Colonic mucosa (tissue), 4 donors: ENCODE measurements around the gene CLASP2. TPM values are rescaled to one million over a fixed set of nuclear protein-coding genes. Genes with fewer than 3 reads are reported as not detected.

ENCODE experiments used
- DNase-seq: peaks from one replicate; pipeline ENCODE4 v3.0.0-alpha.2; 2020
- H3K27ac ChIP-seq: fragments of 200-600 bp; one replicate; pipeline ENCODE4 v1.8.0; 2021
- H3K27me3 ChIP-seq: fragments of 200-600 bp; one replicate; pipeline ENCODE4 v1.8.0; 2021
- H3K36me3 ChIP-seq: fragments of 200-600 bp; one replicate; pipeline ENCODE4 v1.8.0; 2021
- H3K4me1 ChIP-seq: fragments of 200-600 bp; one replicate; pipeline ENCODE4 v1.8.0; 2021; ENCODE audit warnings: mild to moderate bottlenecking
- H3K4me3 ChIP-seq: fragments of 200-600 bp; one replicate; pipeline ENCODE4 v1.8.0; 2021
- H3K9ac ChIP-seq, 2 donors: one replicate each; pipeline ENCODE4 v1.7.0; 2013; ENCODE audit warnings: control low read depth in 2 of 2, low read depth in 2 of 2, low read length in 2 of 2
- H3K9me3 ChIP-seq: fragments of 200-600 bp; one replicate; pipeline ENCODE4 v1.8.0; 2021
- CTCF ChIP-seq: fragments of 200-600 bp; IDR thresholded peaks from one replicate; pipeline ENCODE4 v1.8.0; 2022; ENCODE audit warnings: antibody characterized with exemption, mild to moderate bottlenecking
- intact Hi-C: fragments of 100-400 bp; cut with DNase I; formaldehyde crosslinking; loops from one replicate; pipeline ENCODE4 v1.14.1; 2022
- total RNA-seq, 2 donors: library from RNA; stranded (reverse); fragmentation: NEBNext Ultra II Directional in 1 of 2; extraction: Animal tissue kit (Norgen Biotek cat#: 25700) in 1 of 2; gene quantifications; one replicate each; pipeline ENCODE4 v1.2.1, GENCODE V29; 2021
- donor health status: healthy.
- donor health status: DM: no; HTN: no; CAD: no.
- donor health status: DM: no; HTN: no; CAD: no.

Gene CLASP2
- total RNA-seq, 2 donors from 2014 or later = 37.4 to 40.9 TPM

DNA sequence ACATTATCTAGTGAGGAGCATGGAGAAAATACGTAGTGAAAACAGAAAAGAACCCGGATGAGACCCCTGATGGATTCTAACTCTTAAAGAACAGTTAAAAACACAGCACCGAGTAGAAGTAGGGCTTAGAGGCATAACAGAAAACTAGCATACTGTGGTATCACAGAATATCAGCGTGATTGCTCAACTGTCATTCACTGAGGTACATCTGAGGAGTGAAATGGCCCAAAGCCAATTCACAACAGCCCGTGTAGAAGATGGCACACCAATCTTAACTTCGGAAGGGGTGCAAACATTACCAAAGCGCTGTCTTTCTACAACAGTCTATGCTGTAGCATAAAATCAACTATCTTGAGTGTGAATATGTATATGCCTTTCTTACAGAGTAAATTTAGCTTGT lies 1.8 kb downstream of the CLASP2 start:
- Histone ChIP-seq H3K4me3 (no peak overlapping the region), H3K36me3 (no peaks in the 10 kb centered on the region), H3K4me1 (no peaks in the 10 kb centered on the region), H3K9me3 (no peaks in the 10 kb centered on the region), H3K9ac (no peak overlapping the region), H3K27ac (no peak overlapping the region), H3K27me3 (no peaks in the 10 kb centered on the region)
- no peak for DNase-seq
- no peak for TF ChIP-seq CTCF
- intact Hi-C loops = loop anchor here (2.0 kb wide), 1 partner anchor 79 kb away; no protein-coding TSS in a partner anchor

- no peak overlapping the region for H3K27ac ChIP-seq
- TF ChIP-seq CTCF = no peak
- H3K27me3 ChIP-seq = no peaks in the 10 kb centered on the region
- no peak overlapping the region for H3K9ac ChIP-seq
- no peak for DNase-seq
- intact Hi-C loops = no loop called here
- H3K36me3 ChIP-seq = no peaks in the 10 kb centered on the region
- H3K4me3 ChIP-seq = no peak overlapping the region
- H3K9me3 ChIP-seq = no peaks in the 10 kb centered on the region
- H3K4me1 ChIP-seq = no peaks in the 10 kb centered on the region
Observed at GRCh38 chr3:33711100-33711499, 7.0 kb downstream of the CLASP2 start.

DNA sequence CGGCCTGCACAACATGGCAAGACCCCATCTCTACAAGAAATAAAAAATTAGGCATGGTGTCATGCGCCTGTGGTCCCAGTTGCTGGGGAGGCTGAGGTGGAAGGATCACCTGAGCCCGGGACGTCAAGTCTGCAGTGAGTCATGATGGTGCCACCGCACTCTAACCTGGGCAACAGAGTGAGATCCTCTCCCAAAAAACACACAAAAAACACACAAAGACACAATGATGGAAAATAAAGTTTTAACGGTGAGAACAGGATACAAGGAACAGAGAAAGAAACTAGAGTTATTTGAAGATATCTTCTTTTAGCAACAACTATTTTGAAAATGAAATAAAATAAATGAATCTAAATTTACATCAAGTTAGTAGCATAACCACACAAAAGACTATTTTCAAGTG lies 12.0 kb downstream of the CLASP2 start:
- Histone ChIP-seq H3K4me1 (no peaks in the 10 kb centered on the region), H3K27me3 (no peaks in the 10 kb centered on the region), H3K27ac (no peak overlapping the region), H3K9me3 (no peaks in the 10 kb centered on the region), H3K36me3 (no peaks in the 10 kb centered on the region), H3K9ac (no peak overlapping the region), H3K4me3 (no peak overlapping the region)
- intact Hi-C loops = no loop called here
- DNase-seq = no peak
- TF ChIP-seq CTCF = no peak

DNA sequence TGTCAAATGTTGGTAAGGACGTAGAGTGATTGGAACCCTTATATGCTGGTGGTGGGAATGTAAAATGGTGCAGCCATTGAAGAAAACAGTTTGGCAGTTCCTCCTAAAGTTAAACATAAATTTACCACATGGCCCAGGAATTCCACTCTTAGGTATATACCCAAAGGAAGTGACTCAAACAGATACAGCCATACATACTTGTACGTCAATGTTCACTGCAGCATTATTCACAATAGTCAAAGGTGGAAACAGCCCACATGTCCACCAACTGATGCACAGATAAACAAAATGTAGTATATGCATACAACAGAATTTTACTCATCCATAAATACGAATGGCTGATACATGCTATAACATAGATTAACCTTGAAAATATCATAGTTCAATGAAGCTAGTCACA lies 13.2 kb downstream of the CLASP2 start:
- Histone ChIP-seq H3K9me3 (no peaks in the 10 kb centered on the region), H3K4me3 (no peak overlapping the region), H3K27ac (no peak overlapping the region), H3K27me3 (no peaks in the 10 kb centered on the region), H3K36me3 (no peaks in the 10 kb centered on the region), H3K9ac (no peak overlapping the region), H3K4me1 (no peaks in the 10 kb centered on the region)
- intact Hi-C loops = no loop called here
- no peak for DNase-seq
- TF ChIP-seq CTCF = no peak

DNA sequence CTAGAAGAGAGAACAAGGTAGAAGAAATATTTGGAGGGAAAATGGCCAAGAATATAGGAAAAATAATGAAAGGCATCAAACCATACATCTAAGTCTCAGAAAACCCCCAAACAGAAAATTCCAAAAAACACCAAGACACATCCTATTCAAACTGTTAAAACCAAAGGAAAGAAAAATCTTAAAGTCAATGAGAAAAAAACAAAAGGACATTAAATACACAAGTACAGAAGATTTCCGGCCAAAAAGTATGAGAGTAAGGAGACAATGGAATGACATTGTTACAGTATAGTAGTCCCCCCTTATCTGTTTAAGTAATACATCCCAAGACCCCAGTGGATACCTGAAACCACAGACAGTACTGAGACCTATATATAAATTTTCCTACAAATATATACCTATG lies 18.8 kb downstream of the CLASP2 start:
- DNase-seq = no peak
- H3K9me3 ChIP-seq = no peaks in the 10 kb centered on the region
- H3K9ac ChIP-seq = no peak overlapping the region
- no peaks in the 10 kb centered on the region for H3K36me3 ChIP-seq
- H3K4me1 ChIP-seq = no peaks in the 10 kb centered on the region
- TF ChIP-seq CTCF = no peak
- H3K27ac ChIP-seq = no peak overlapping the region
- no peaks in the 10 kb centered on the region for H3K27me3 ChIP-seq
- intact Hi-C loops = no loop called here
- no peak overlapping the region for H3K4me3 ChIP-seq

- no peak for TF ChIP-seq CTCF
- H3K9ac ChIP-seq = no peak overlapping the region
- no peaks in the 10 kb centered on the region for H3K36me3 ChIP-seq
- H3K4me1 ChIP-seq = no peaks in the 10 kb centered on the region
- intact Hi-C loops = no loop called here
- DNase-seq = no peak
- no peaks in the 10 kb centered on the region for H3K27me3 ChIP-seq
- H3K9me3 ChIP-seq = no peaks in the 10 kb centered on the region
- no peak overlapping the region for H3K4me3 ChIP-seq
- H3K27ac ChIP-seq = no peak overlapping the region
Observed at GRCh38 chr3:33694944-33695343, 23.1 kb downstream of the CLASP2 start.
